Measurements from ENCODE around the gene CARD19.

GRCh38 chr9:93057703-93058354 lies 38.2 kb upstream of the CARD19 start:
- no peak for TF ChIP-seq CTCF (IDR thresholded peaks at IDR 0.05)
- no peak for TF ChIP-seq POLR2A (IDR thresholded peaks at IDR 0.05)
- no peak for TF ChIP-seq EP300 (IDR thresholded peaks at IDR 0.05)
